Ascending aorta (tissue), 2 donors: ENCODE data around the gene ERFE. TPM values are rescaled to one million over a fixed set of nuclear protein-coding genes. Genes with fewer than 3 reads are reported as not detected.
A peak's percentile ranks its signal among the peaks of the same experiment; 100 is the strongest.
"Not testable (repeated sequence)": the region's sequence is repeated elsewhere in the genome, so short reads cannot be mapped to it uniquely, and the experiment has no call there.

Experiments
- DNase-seq, 2 donors: peaks; one replicate each; pipeline ENCODE4 v3.0.0-alpha.2; 2019; ENCODE audit warnings: low spot score in 2 of 2
- H3K27ac ChIP-seq, 2 donors: fragments of 200-600 bp; sonication (generic); one replicate each; pipeline ENCODE4 v1.5.1; 2016 to 2017; ENCODE audit warnings: mild to moderate bottlenecking in 1 of 2
- H3K27me3 ChIP-seq: fragments of 200-600 bp; sonication (generic); one replicate; pipeline ENCODE4 v1.5.1; 2017
- H3K36me3 ChIP-seq, 2 donors: fragments of 200-600 bp; sonication (generic); one replicate each; pipeline ENCODE4 v1.5.1; 2016
- H3K4me1 ChIP-seq, 2 donors: fragments of 200-600 bp; sonication (generic); one replicate each; pipeline ENCODE4 v1.5.1; 2016 to 2017; ENCODE audit warnings: mild to moderate bottlenecking in 1 of 2
- H3K4me3 ChIP-seq, 2 donors: fragments of 200-600 bp; sonication (generic); one replicate each; pipeline ENCODE4 v1.5.1; 2016 to 2017; ENCODE audit warnings: mild to moderate bottlenecking in 1 of 2
- H3K9me3 ChIP-seq, 2 donors: fragments of 200-600 bp; sonication (generic); one replicate each; pipeline ENCODE4 v1.5.1; 2016
- CTCF ChIP-seq, 3 experiments: fragments of 200-600 bp in 2 of 3; fragments of 450-650 bp in 1 of 3; sonication (generic) in 2 of 3; IDR thresholded peaks; one replicate each; pipeline ENCODE4 v1.5.1; 2016 to 2019; ENCODE audit warnings: antibody characterized with exemption in 3 of 3, mild to moderate bottlenecking in 1 of 3, moderate library complexity in 1 of 3
- intact Hi-C: fragments of 100-400 bp; cut with DNase I; formaldehyde crosslinking; loops from one replicate; pipeline ENCODE4 v1.15.1; 2023
- total RNA-seq: library from RNA; depleted of rRNA; stranded (reverse); fragments of >200 nt; gene quantifications from one replicate; pipeline ENCODE4 v1.1.0, GENCODE V29; 2016

Gene ERFE
- total RNA-seq, 1 donor from 2014 or later, result 3.3 TPM

- Histone ChIP-seq H3K27ac (peak overlapping the region; percentile 85 to 91), H3K4me1 (peaks cover 8 to 34% of the 10 kb centered on the region in 2 donors), H3K9me3 (no peaks in the 10 kb centered on the region), H3K36me3 (peaks cover 34 to 48% of the 10 kb centered on the region in 2 donors), H3K27me3 (no peaks in the 10 kb centered on the region), H3K4me3 (no peak overlapping the region)
- peak in 1 of 2 donors; percentile 88 for DNase-seq
- TF ChIP-seq CTCF (IDR thresholded peaks at IDR 0.05), result no peak
- intact Hi-C loops, result loop anchor here (2.0 kb wide), 4 partner anchors 27 to 117 kb away; partner anchors contain the start of genes ILKAP and SCLY
Measured at GRCh38 chr2:238169708-238170251, 11.0 kb downstream of the ERFE start.

GRCh38 chr2:238170386-238171071 lies 11.8 kb downstream of the ERFE start:
- Histone ChIP-seq H3K36me3 (peaks cover 39 to 55% of the 10 kb centered on the region in 2 donors), H3K4me1 (peaks cover 8 to 34% of the 10 kb centered on the region in 2 donors), H3K4me3 (no peak overlapping the region), H3K27ac (peak overlapping the region; percentile 85 to 91), H3K27me3 (no peaks in the 10 kb centered on the region), H3K9me3 (no peaks in the 10 kb centered on the region)
- no peak for DNase-seq
- no peak for TF ChIP-seq CTCF (IDR thresholded peaks at IDR 0.05)
- intact Hi-C loops, result loop anchor here (2.0 kb wide), 2 partner anchors 32 to 110 kb away; partner anchors contain the start of genes ILKAP and SCLY

- not testable (repeated sequence) for H3K9me3 ChIP-seq, DNase-seq, H3K4me3 ChIP-seq, H3K27me3 ChIP-seq
- intact Hi-C loops, result loop anchor here (2.0 kb wide), 2 partner anchors 32 to 110 kb away; partner anchors contain the start of genes ILKAP and SCLY
- Histone ChIP-seq H3K36me3 (peaks cover 41 to 58% of the 10 kb centered on the region in 2 donors), H3K27ac (peak overlapping the region; percentile 85 to 91), H3K4me1 (peaks cover 8 to 34% of the 10 kb centered on the region in 2 donors)
Measured at GRCh38 chr2:238171072-238171431, 12.3 kb downstream of the ERFE start.

GRCh38 chr2:238171575-238172187 lies 12.9 kb downstream of the ERFE start:
- intact Hi-C loops, result loop anchor here (2.0 kb wide), 2 partner anchors 31 to 111 kb away; partner anchors contain the start of genes ILKAP and SCLY
- no peak for TF ChIP-seq CTCF (IDR thresholded peaks at IDR 0.05)
- Histone ChIP-seq H3K27me3 (no peaks in the 10 kb centered on the region), H3K9me3 (no peaks in the 10 kb centered on the region), H3K36me3 (peaks cover 41 to 63% of the 10 kb centered on the region in 2 donors), H3K27ac (peak overlapping the region; percentile 85 to 91), H3K4me3 (no peak overlapping the region), H3K4me1 (peaks cover 8 to 34% of the 10 kb centered on the region in 2 donors)
- no peak for DNase-seq

GRCh38 chr2:238172439-238172838 lies 13.7 kb downstream of the ERFE start:
- Histone ChIP-seq H3K4me1 (peaks cover 8 to 34% of the 10 kb centered on the region in 2 donors), H3K27me3 (no peaks in the 10 kb centered on the region), H3K36me3 (peaks cover 41 to 64% of the 10 kb centered on the region in 2 donors), H3K4me3 (no peak overlapping the region), H3K27ac (peak overlapping the region; percentile 85 to 91), H3K9me3 (no peaks in the 10 kb centered on the region)
- no peak for TF ChIP-seq CTCF (IDR thresholded peaks at IDR 0.05)
- intact Hi-C loops, result no loop called here
- no peak for DNase-seq

GRCh38 chr2:238173692-238174091 lies 14.9 kb downstream of the ERFE start:
- no peak for DNase-seq
- H3K4me3 ChIP-seq, result no peak overlapping the region
- no peaks in the 10 kb centered on the region for H3K9me3 ChIP-seq
- H3K27me3 ChIP-seq, result no peaks in the 10 kb centered on the region
- peaks cover 8 to 27% of the 10 kb centered on the region in 2 donors for H3K4me1 ChIP-seq
- intact Hi-C loops, result no loop called here
- H3K36me3 ChIP-seq, result peaks cover 53 to 71% of the 10 kb centered on the region in 2 donors
- H3K27ac ChIP-seq, result no peak overlapping the region
- TF ChIP-seq CTCF (IDR thresholded peaks at IDR 0.05), result no peak
